HG03108 (cell line): ENCODE results near the gene DCP1B.

Experiments
- ATAC-seq: cut with Tn5 transposase; IDR thresholded peaks from one replicate; pipeline ENCODE4 v1.9.1; 2021; ENCODE audit warnings: moderate library complexity; ENCODE audit not compliant: unreplicated experiment

The DCP1B gene

DNA sequence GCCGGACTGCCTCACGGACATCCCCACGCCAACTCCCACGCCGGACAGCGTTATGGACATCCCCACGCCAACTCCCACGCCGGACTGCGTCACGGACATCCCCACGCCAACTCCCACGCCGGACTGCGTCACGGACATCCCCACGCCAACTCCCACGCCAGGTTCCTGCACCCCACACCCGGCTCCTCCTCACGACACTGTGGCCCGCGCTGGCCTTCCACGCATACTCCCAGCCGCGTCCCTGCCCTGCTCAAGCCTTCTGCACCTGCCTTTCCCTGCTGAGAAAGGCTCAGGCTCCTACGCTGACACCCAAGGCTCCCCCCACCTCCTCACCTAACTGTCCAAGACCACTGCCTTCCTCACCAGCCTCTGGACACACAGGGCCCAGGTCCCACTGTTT, 95.5 kb downstream of the DCP1B start:
- no peak for ATAC-seq

DNA sequence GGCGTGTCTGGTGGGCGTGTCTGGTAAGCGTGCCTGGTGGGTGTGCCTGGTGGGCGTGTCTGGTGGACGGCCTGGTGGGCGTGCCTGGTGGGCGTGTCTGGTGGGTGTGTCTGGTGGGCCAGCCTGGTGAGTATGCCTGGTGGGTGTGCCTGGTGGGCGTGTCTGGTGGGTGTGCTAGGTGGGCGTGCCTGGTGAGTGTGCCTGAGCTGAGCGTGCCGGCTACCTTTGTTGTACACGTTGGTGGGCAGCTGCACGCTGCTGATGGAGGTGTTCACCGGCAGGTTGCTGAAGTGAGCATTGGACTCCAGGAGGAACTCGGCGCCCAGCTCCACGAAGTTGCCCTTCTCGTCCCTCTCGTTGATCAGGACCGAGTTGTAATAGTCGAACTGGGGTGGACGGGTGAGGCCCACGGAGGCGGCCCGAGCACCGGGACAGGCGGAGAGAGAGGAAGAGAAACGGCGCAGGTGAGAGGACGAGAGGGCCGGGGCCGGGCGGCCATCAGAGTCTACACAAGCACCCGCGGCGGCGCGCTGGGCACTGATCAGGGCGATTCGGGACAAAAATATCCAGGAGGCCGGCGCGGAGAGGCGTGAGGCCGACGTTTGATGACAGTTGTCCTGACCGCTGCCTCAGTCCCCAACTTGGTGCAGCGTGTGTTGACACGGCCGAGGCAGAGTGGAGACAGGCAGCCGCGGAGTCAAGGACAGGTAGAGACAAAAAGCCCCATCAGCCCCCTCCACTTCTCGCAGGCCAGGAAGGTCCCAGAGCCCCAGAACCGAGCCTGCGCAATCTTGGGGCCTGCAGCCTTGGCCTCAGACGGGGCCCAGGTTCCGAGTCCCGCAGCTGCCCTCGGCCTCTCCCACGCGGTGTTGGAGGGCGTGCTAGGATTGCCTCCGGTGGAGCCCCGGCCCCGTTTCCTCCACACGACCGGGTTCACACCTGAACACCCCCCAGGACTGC, 96.3 kb downstream of the DCP1B start:
- ATAC-seq: no peak

- no peak for ATAC-seq
Observed at GRCh38 chr12:1906579-1906978, 97.7 kb downstream of the DCP1B start.

DNA sequence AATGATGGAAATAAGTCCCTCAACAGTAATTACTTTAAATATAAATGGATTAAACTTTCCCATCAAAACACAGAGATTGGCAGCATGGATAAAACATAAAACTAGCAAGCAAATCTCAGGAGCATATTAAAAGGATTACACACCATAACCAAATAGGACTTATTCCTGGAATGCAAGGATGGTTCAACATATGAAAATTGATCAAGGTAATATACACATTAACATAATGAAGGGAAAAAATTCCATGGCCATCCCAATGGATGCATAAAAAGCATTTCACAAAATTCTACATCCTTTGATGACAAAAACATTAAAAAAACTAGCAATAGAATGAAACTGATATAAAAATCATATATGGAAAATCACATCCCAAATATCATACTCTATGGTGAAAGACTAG, 99.4 kb downstream of the DCP1B start:
- no peak for ATAC-seq

DNA sequence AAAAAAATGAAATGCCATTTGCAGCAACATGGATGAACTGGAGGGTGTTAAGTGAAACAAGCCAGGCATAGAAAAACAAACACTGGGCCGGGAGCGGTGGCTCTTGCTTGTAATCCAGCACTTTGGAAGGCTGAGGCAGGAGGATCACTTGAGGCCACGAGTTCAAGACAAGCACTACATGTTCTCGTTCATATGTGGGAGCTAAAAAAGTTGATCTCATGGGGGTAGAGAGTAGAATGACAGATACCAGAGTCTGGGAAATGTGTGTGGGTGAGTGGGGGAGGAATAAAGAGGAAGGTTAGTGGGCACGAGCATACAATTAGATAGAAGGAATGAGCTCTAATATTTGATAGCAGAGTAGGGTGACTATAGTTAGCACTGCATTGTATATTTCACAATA, 107.3 kb downstream of the DCP1B start:
- ATAC-seq: no peak
